ENCODE data around the gene PLS1.

GRCh38 chr3:142670120-142670519 lies 73.9 kb downstream of the PLS1 start:
- TF ChIP-seq CTCF (IDR thresholded peaks at IDR 0.05; ENCODE audit: borderline replicate concordance, extremely low read depth, low read length, poor library complexity, severe bottlenecking) = no peak
- TF ChIP-seq EZH2 (IDR thresholded peaks at IDR 0.05; ENCODE audit: borderline replicate concordance, low read depth, low read length, severe bottlenecking) = no peak
